ENCODE measurements around the gene USP15.

USP15 gene

DNA sequence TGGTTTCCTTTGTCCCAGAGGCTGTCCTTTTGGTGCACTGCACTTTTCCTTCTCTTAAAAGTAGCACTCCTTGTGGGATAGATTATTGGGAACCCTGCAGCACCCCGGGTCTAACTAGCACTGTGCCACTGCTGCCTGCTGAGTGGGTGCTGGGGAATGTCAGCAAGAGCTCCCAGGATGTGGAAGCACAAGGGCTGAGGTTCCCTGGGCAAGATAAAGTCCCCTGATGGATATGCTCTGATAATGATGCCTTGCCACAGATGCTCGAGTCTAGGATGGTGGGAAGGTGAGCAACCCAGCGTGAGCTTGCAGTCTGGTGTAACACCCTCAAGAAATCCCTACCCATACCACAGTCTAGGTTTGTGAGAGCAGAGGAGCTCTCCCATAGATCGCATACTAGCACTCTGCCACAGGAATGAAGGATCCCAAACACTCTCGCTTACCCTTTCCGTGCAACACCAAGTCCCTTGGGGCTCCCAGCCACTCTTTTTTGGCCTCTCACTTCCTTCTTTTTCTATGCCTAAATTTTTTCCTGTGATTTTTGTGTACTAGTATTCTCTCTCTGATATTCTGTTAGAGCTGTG is 32.6 kb downstream of the USP15 start:
- Histone ChIP-seq H3K4me3 (no peak overlapping the region), H4K20me1 (peaks cover 41% of the 10 kb centered on the region), H3K27me3 (no peaks in the 10 kb centered on the region), H3K9ac (no peak overlapping the region), H3K36me3 (peaks cover 69% of the 10 kb centered on the region), H3K27ac (no peak overlapping the region), H3K4me2 (peak overlapping the region; percentile 45), H3K9me3 (peaks cover 54% of the 10 kb centered on the region), H3K4me1 (peaks cover 26% of the 10 kb centered on the region)
- no peak for TF ChIP-seq Cebpa-rat (IDR thresholded peaks at IDR 0.05)

GRCh38 chr12:62294378-62294777 is 34.2 kb downstream of the USP15 start:
- H3K27me3 ChIP-seq = no peaks in the 10 kb centered on the region
- no peak overlapping the region for H3K9ac ChIP-seq
- H3K36me3 ChIP-seq = peaks cover 81% of the 10 kb centered on the region
- peaks cover 51% of the 10 kb centered on the region for H3K9me3 ChIP-seq
- peaks cover 32% of the 10 kb centered on the region for H4K20me1 ChIP-seq
- no peak overlapping the region for H3K4me3 ChIP-seq
- H3K4me2 ChIP-seq = no peak overlapping the region
- H3K4me1 ChIP-seq = peaks cover 26% of the 10 kb centered on the region
- H3K27ac ChIP-seq = no peak overlapping the region
- TF ChIP-seq Cebpa-rat (IDR thresholded peaks at IDR 0.05) = no peak

- Histone ChIP-seq H3K36me3 (peaks cover 68% of the 10 kb centered on the region), H3K4me1 (peaks cover 26% of the 10 kb centered on the region), H3K27me3 (no peaks in the 10 kb centered on the region), H3K27ac (no peak overlapping the region), H3K4me2 (peak overlapping the region; percentile 51; the same call in 1 of the 2 replicates), H3K9ac (no peak overlapping the region), H3K9me3 (peaks cover 38% of the 10 kb centered on the region), H3K4me3 (no peak overlapping the region), H4K20me1 (peaks cover 27% of the 10 kb centered on the region)
- no peak for TF ChIP-seq Cebpa-rat (IDR thresholded peaks at IDR 0.05)
Measured at GRCh38 chr12:62296001-62296400, 35.8 kb downstream of the USP15 start.

DNA sequence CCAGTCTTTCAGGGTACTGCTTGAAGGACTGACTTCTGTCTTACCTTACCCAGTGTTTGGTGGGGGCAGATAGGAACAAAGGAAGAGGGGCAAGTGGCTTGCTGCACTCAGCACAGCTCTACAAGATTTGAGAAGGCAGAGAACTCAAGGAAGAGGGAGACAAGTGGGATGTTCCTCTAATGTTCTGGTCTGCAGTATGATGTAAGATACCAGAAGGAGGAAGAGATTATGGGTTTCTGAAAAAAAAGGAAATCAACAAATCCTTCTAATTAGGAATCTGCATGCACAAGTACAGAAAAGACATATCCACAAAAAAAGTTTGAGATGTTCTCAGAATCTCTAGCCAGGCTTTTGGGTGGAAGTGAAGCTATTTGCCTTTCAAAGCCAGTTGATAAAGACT is 37.1 kb downstream of the USP15 start:
- Histone ChIP-seq H3K4me2 (no peak overlapping the region; the same call in 1 of the 2 replicates), H3K9me3 (peaks cover 38% of the 10 kb centered on the region; the same call in 1 of the 2 replicates), H3K9ac (no peak overlapping the region), H4K20me1 (peaks cover 13% of the 10 kb centered on the region), H3K36me3 (peaks cover 71% of the 10 kb centered on the region), H3K4me3 (no peak overlapping the region), H3K27ac (peak overlapping the region; percentile 23; the same call in 1 of the 2 replicates), H3K4me1 (peaks cover 22% of the 10 kb centered on the region), H3K27me3 (no peaks in the 10 kb centered on the region)
- TF ChIP-seq Cebpa-rat (IDR thresholded peaks at IDR 0.05) = no peak

DNA sequence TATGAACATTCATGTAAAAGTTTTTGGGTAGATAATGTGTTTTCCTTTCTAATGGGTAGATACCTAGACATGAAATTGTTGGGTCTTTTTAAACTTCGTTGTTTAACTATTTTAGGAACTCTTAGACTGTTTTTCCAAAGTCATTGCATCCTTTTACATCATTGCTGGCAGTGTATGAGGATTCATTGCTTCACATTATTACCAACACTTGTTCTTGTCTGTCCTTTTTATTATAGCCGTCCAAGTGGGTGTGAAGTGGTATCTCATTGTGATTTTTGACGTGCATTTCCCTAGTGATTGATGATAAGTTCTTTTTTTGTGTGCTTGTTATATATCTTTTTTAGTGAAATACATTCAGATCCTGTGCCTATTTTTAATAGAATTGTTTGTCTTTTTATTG is 39.4 kb downstream of the USP15 start:
- H3K4me2 ChIP-seq = no peak overlapping the region
- H3K27me3 ChIP-seq = no peaks in the 10 kb centered on the region
- H4K20me1 ChIP-seq = no peaks in the 10 kb centered on the region
- no peak for TF ChIP-seq Cebpa-rat (IDR thresholded peaks at IDR 0.05)
- no peak overlapping the region for H3K27ac ChIP-seq
- H3K36me3 ChIP-seq = peaks cover 80% of the 10 kb centered on the region
- H3K9ac ChIP-seq = no peak overlapping the region
- H3K4me1 ChIP-seq = peaks cover 14% of the 10 kb centered on the region
- H3K4me3 ChIP-seq = no peak overlapping the region
- peaks cover 50% of the 10 kb centered on the region for H3K9me3 ChIP-seq

DNA sequence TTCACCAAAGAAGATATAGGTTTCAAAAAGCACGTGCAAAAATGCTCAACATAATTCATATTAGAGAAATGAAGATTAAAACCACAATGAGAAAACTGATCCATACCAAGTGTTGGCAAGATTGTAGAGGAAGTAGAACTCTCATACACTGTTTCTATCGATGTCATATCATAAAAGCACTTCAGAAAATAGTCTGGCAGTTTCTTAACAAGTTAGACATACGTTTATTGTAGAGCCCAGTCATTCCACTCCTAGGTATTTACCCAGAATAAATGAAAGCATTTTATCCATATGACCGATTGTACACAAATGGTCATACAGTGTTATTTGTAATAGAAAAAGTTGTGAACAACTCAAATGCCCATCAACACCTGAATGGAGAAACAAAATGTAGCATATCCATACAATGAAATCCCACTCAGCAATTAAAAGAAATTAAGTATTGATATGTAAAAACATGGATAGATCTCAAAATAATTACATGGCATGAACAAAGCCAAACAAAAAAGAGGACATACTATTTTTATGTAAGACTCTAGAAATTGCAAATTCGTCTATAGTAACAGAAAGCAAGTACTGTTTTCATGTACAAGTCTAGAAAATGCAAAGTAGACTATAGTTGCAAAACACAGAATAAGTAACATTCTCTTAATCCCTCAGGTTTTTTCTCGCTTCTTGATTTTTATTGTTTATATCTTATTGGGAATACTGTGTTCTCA is 41.0 kb downstream of the USP15 start:
- Histone ChIP-seq H3K4me3 (no peak overlapping the region), H3K27ac (no peak overlapping the region), H3K9ac (no peak overlapping the region), H3K9me3 (peaks cover 57% of the 10 kb centered on the region), H3K4me1 (peaks cover 9% of the 10 kb centered on the region), H4K20me1 (no peaks in the 10 kb centered on the region), H3K36me3 (peaks cover 79% of the 10 kb centered on the region), H3K27me3 (no peaks in the 10 kb centered on the region), H3K4me2 (no peak overlapping the region)
- no peak for TF ChIP-seq Cebpa-rat (IDR thresholded peaks at IDR 0.05)

- H3K36me3 ChIP-seq = peaks cover 79% of the 10 kb centered on the region
- peaks cover 4% of the 10 kb centered on the region for H3K4me1 ChIP-seq
- H3K27ac ChIP-seq = no peak overlapping the region
- no peak overlapping the region for H3K4me2 ChIP-seq
- no peak overlapping the region for H3K4me3 ChIP-seq
- peaks cover under 1% of the 10 kb centered on the region; the same call in 1 of the 2 replicates for H4K20me1 ChIP-seq
- no peak for TF ChIP-seq Cebpa-rat (IDR thresholded peaks at IDR 0.05)
- H3K9me3 ChIP-seq = peaks cover 62% of the 10 kb centered on the region
- no peaks in the 10 kb centered on the region for H3K27me3 ChIP-seq
- H3K9ac ChIP-seq = no peak overlapping the region
Measured at GRCh38 chr12:62301799-62302133, 41.6 kb downstream of the USP15 start.

GRCh38 chr12:62304560-62304959 is 44.4 kb downstream of the USP15 start:
- Histone ChIP-seq H3K9ac (no peak overlapping the region), H3K27me3 (no peaks in the 10 kb centered on the region), H3K36me3 (peaks cover 68% of the 10 kb centered on the region), H3K9me3 (peaks cover 51% of the 10 kb centered on the region), H3K27ac (no peak overlapping the region), H3K4me1 (no peaks in the 10 kb centered on the region), H3K4me3 (no peak overlapping the region), H4K20me1 (peaks cover 13% of the 10 kb centered on the region), H3K4me2 (no peak overlapping the region)
- TF ChIP-seq Cebpa-rat (IDR thresholded peaks at IDR 0.05) = no peak

- H3K9me3 ChIP-seq = peaks cover 49% of the 10 kb centered on the region
- H3K27me3 ChIP-seq = no peaks in the 10 kb centered on the region
- H3K4me2 ChIP-seq = no peak overlapping the region
- H3K36me3 ChIP-seq = peaks cover 66% of the 10 kb centered on the region
- no peak overlapping the region for H3K4me3 ChIP-seq
- peaks cover 13% of the 10 kb centered on the region for H4K20me1 ChIP-seq
- H3K4me1 ChIP-seq = no peaks in the 10 kb centered on the region
- H3K9ac ChIP-seq = no peak overlapping the region
- H3K27ac ChIP-seq = no peak overlapping the region
- no peak for TF ChIP-seq Cebpa-rat (IDR thresholded peaks at IDR 0.05)
Measured at GRCh38 chr12:62305778-62306177, 45.6 kb downstream of the USP15 start.
